Fibroblast of the aortic adventitia (primary cell): ENCODE results near the gene PCSK6. TPM values are rescaled to one million over a fixed set of nuclear protein-coding genes. Genes with fewer than 3 reads are reported as not detected.
"Not testable (repeated sequence)": the region's sequence is repeated elsewhere in the genome, so short reads cannot be mapped to it uniquely, and the experiment has no call there.

Experiments
- DNase-seq: peaks from one replicate; pipeline ENCODE4 v3.0.0-alpha.2; 2010; ENCODE audit warnings: low read depth
- H3K4me3 ChIP-seq: 2 replicates; pipeline ENCODE4 v1.5.1; 2011; ENCODE audit warnings: low read depth, mild to moderate bottlenecking, control low read depth, low read length, moderate library complexity
- total RNA-seq: library from RNA; depleted of rRNA; stranded (reverse); fragments of >200 nt; gene quantifications from 2 replicates; pipeline ENCODE4 v1.2.3, GENCODE V29; 2012; ENCODE audit warnings: low replicate concordance
- TF ChIP-seq, protein P1 (sequence below): IDR thresholded peaks from 2 replicates; pipeline ENCODE4 v1.5.1; 2011; ENCODE audit warnings: mild to moderate bottlenecking, low read length, control low read depth, inconsistent platforms; ENCODE audit not compliant: insufficient read depth

PCSK6 gene
- total RNA-seq, 1 donor, result 0.81 TPM

DNA sequence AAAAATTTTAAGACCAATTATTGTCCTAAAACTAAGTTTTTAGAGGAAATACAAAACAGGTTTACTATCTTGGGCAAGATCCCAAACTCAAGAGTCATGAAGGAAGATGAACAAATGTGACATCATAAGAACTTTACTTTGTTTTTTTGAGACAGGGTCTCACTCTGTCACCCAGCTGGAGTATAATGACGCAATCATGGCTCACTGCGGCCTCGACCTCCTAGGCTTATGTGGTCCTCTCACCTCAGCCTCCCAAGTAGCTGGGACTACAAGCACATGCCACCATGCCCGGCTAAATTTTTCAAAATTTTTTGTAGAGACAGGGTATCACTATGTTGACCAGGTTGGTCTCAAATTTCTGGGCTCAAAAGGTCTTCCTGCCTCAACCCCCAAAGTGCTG lies 69.3 kb downstream of the PCSK6 start:
- no peak overlapping the region for H3K4me3 ChIP-seq
- no peak for DNase-seq
- TF ChIP-seq, protein P1, sequence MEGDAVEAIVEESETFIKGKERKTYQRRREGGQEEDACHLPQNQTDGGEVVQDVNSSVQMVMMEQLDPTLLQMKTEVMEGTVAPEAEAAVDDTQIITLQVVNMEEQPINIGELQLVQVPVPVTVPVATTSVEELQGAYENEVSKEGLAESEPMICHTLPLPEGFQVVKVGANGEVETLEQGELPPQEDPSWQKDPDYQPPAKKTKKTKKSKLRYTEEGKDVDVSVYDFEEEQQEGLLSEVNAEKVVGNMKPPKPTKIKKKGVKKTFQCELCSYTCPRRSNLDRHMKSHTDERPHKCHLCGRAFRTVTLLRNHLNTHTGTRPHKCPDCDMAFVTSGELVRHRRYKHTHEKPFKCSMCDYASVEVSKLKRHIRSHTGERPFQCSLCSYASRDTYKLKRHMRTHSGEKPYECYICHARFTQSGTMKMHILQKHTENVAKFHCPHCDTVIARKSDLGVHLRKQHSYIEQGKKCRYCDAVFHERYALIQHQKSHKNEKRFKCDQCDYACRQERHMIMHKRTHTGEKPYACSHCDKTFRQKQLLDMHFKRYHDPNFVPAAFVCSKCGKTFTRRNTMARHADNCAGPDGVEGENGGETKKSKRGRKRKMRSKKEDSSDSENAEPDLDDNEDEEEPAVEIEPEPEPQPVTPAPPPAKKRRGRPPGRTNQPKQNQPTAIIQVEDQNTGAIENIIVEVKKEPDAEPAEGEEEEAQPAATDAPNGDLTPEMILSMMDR, result no peak

DNA sequence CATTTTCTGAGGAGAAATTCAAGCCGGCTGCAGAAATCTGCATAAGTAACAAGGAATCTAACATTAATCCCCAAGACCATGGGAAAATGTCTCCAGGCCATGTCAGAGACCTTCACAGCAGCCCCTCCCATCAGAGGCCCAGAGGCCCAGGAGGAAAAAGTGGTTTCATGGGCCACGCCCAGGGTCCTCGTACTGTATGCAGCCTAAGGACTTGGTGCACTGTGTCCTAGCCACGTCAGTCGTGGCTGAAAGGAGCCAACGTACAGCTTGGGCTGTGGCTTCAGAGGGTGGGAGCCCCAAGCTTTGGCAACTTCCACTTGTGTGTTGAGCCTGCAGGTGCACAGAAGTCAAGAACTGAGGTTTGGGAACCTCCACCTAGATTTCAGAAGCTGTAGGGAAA lies 73.0 kb downstream of the PCSK6 start:
- not testable (repeated sequence) for DNase-seq, H3K4me3 ChIP-seq

DNA sequence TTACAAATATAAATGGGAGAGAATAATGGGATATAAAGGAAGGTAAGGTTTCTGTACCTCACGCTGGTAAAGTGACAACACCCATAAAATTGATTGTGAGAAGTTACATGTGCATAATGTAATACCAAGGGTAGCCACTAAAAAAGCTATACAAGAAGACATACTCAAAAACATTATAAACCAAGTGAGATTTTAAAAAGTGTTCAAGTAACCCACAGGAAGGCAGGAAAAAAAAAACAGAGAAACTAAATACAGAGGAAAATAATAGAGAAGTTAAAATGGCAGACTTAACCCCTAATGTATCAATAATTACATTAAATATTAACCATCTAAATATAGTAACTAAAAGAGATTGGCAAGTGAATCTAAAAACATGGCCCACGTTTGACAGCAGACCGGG lies 76.3 kb downstream of the PCSK6 start:
- no peak overlapping the region for H3K4me3 ChIP-seq
- no peak for DNase-seq
- TF ChIP-seq, protein P1, result no peak

DNA sequence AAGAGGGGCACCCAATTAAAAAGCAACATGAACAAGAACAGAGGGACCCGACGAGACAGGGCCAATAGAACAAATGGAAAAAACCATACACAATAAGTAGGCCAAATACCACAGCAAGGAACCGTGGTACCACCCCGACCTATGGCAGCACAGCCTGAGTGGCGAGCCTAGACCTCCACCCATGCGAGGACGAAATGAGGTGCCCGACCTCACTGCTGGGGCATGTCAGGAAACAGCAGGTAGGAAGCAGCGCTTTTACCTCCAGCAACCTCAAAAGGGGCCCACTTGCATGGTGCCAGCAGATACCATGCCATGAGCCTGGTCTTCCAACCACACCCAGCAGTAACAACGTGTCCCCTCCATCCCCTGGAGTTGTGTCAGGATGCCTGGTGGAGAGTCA lies 77.9 kb downstream of the PCSK6 start:
- TF ChIP-seq, protein P1, result no peak
- DNase-seq, result no peak
- H3K4me3 ChIP-seq, result no peak overlapping the region

DNA sequence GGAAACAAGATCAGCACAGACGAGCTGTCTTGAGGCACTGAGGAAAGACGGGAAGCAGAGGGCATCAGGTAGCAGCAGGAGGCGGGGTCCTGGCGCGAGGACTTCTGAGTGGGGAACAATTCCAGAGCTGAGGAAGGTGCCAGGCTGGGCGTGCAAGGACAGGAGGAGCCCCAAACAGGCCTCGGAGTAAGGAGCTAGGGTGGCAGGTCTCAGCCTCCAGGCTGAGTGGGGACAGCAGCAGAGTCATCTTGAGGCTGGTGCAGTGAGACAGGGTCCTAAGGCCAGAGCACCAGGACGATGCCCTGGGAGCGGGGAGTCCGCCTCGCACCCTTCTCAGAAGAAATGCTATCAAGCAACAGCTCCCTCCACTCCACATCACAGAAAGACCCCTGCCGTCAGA lies 78.4 kb downstream of the PCSK6 start:
- H3K4me3 ChIP-seq, result no peak overlapping the region
- DNase-seq, result no peak
- TF ChIP-seq, protein P1, result no peak

DNA sequence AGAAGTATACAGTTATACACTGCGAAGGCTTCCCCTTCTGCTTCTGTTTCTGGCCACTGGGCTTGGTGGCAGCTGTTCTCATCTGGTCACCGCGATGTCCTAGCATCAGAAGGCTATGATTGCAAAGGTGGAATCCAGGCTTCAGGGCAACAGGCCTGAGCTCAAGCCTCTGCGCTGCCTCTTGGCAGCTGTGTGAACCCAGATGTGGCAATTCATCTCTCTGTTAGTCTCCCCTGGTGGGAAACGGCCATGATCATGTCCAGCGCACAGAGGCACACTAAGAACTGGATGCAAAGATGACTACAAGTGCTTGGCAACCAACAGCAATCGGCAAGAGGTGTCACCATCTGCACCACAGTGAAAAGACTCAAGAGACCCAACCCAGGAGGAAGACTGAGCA lies 78.9 kb downstream of the PCSK6 start:
- H3K4me3 ChIP-seq, result no peak overlapping the region
- DNase-seq, result no peak
- TF ChIP-seq, protein P1, result no peak

DNA sequence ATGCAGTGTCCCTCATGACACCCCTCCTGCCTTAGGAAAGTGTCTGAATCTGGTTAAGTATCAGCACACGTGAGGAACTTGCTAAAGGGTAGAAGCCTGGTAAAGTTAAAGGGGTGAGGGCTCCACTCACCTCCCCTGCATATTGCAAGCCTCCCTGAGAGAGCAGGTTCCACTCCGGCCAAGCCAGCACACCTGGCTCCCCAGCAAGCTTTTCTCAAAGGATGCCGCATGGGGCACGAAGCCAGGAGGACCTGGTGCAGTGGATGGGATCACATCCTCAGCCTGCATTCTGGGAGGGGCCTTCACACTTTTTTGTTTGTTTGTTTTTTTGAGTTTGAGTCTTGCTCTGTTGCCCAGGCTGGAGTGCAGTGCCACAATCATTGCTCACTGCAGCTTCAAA lies 79.9 kb downstream of the PCSK6 start:
- TF ChIP-seq, protein P1, result no peak

More for the DNA sequence above, 79.9 kb downstream of the PCSK6 start:
- H3K4me3 ChIP-seq, result no peak overlapping the region
- DNase-seq, result no peak
